Suprapubic skin (tissue), 4 donors: Measurements from ENCODE around the gene ERRFI1. TPM values are rescaled to one million over a fixed set of nuclear protein-coding genes. Genes with fewer than 3 reads are reported as not detected.
"Not testable (repeated sequence)": the region's sequence is repeated elsewhere in the genome, so short reads cannot be mapped to it uniquely, and the experiment has no call there.

ENCODE experiments used
- DNase-seq, 2 donors: peaks; one replicate each; pipeline ENCODE4 v3.0.0-alpha.2; 2019; ENCODE audit warnings: low spot score in 2 of 2
- H3K27ac ChIP-seq: fragments of 200-600 bp; sonication (generic); one replicate; pipeline ENCODE4 v1.5.1; 2019
- H3K27me3 ChIP-seq: fragments of 200-600 bp; sonication (generic); one replicate; pipeline ENCODE4 v1.5.1; 2019
- H3K36me3 ChIP-seq: fragments of 200-600 bp; sonication (generic); one replicate; pipeline ENCODE4 v1.5.1; 2019
- H3K4me1 ChIP-seq: fragments of 200-600 bp; sonication (generic); one replicate; pipeline ENCODE4 v1.5.1; 2019
- H3K4me3 ChIP-seq: fragments of 200-600 bp; sonication (generic); one replicate; pipeline ENCODE4 v1.5.1; 2019; ENCODE audit warnings: mild to moderate bottlenecking
- H3K9me3 ChIP-seq: fragments of 200-600 bp; sonication (generic); one replicate; pipeline ENCODE4 v1.5.1; 2019
- EP300 ChIP-seq: sonication (generic); formaldehyde crosslinking; IDR thresholded peaks from one replicate; pipeline ENCODE4 v1.6.1; 2017; ENCODE audit warnings: antibody characterized with exemption
- POLR2A ChIP-seq, 2 donors: fragments of 450-650 bp; IDR thresholded peaks; one replicate each; pipeline ENCODE4 v1.6.1; 2017; ENCODE audit warnings: antibody characterized with exemption in 2 of 2, mild to moderate bottlenecking in 2 of 2, moderate library complexity in 2 of 2
- POLR2AphosphoS5 ChIP-seq, 3 donors: sonication (generic); formaldehyde crosslinking; IDR thresholded peaks; one replicate each; pipeline ENCODE4 v1.6.1; 2017; ENCODE audit warnings: antibody characterized with exemption in 3 of 3
- WGBS: methylation state at CpG from one replicate; pipeline ENCODE4 v1.1.5; 2018; 5-methylcytosine and 5-hydroxymethylcytosine counted together
- total RNA-seq, 4 donors: library from RNA; depleted of rRNA; stranded (reverse); fragments of >200 nt; gene quantifications; one replicate each; pipeline ENCODE4 v1.1.0, GENCODE V29; 2016
- TF ChIP-seq, protein P1 (sequence below), 2 donors: fragments of 200-600 bp in 1 of 2; fragments of 450-650 bp in 1 of 2; sonication (generic) in 1 of 2; IDR thresholded peaks; one replicate each; pipeline ENCODE4 v1.5.1; 2016 to 2019; ENCODE audit warnings: antibody characterized with exemption in 2 of 2, mild to moderate bottlenecking in 1 of 2, moderate library complexity in 1 of 2

ERRFI1 gene
- total RNA-seq, 4 donors from 2014 or later: 128 to 312 (median 262) TPM

DNA sequence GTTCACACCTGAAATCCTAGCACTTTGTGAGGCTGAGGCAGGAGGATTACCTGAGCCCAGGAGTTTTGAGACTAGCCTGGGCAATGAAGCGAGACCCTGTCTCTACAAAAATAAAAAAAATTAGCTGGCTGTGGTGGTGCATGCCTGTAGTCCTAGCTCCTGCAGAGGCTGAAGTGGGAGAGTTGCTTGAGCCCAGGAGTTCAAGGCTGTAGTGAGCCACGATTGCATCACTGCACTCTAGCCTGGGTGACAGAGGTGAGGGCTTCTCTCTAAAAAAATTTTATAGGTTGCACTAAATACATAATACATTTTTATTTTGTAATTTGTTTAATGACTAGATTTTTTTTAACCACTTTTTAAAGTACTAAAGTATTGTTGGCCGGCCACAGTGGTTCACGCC lies 58.5 kb downstream of the ERRFI1 start:
- no peak overlapping the region for H3K27ac ChIP-seq
- no peaks in the 10 kb centered on the region for H3K9me3 ChIP-seq
- H3K4me1 ChIP-seq: peaks cover 19% of the 10 kb centered on the region
- H3K36me3 ChIP-seq: peaks cover 92% of the 10 kb centered on the region
- no peak for TF ChIP-seq POLR2AphosphoS5 (IDR thresholded peaks at IDR 0.05)
- TF ChIP-seq, protein P1, sequence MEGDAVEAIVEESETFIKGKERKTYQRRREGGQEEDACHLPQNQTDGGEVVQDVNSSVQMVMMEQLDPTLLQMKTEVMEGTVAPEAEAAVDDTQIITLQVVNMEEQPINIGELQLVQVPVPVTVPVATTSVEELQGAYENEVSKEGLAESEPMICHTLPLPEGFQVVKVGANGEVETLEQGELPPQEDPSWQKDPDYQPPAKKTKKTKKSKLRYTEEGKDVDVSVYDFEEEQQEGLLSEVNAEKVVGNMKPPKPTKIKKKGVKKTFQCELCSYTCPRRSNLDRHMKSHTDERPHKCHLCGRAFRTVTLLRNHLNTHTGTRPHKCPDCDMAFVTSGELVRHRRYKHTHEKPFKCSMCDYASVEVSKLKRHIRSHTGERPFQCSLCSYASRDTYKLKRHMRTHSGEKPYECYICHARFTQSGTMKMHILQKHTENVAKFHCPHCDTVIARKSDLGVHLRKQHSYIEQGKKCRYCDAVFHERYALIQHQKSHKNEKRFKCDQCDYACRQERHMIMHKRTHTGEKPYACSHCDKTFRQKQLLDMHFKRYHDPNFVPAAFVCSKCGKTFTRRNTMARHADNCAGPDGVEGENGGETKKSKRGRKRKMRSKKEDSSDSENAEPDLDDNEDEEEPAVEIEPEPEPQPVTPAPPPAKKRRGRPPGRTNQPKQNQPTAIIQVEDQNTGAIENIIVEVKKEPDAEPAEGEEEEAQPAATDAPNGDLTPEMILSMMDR (IDR thresholded peaks at IDR 0.05): no peak
- no peaks in the 10 kb centered on the region for H3K27me3 ChIP-seq
- WGBS: 90% methylated on average over 4 of the region's 4 CpGs
- H3K4me3 ChIP-seq: no peak overlapping the region
- no peak for DNase-seq

DNA sequence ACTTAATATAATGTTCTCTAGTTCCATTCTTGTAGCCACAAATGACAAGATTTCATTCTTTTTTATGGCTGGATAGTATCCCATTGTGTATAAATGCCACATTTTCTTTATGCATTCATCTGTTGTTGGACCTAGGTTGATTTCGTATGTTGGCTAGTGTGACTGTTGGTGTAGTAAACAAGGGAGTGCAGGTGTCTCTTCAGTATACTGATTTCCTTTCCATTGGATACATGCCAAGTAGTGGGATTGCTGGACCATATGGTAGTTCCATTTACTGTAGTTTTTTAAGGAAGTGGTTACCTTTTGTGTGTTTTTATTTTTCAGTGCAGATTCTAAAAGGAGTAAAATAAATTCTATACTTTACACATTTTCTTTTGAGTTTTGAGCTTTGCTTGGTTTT lies 58.9 kb downstream of the ERRFI1 start:
- no peak for DNase-seq
- TF ChIP-seq, protein P1 (IDR thresholded peaks at IDR 0.05): no peak
- no peak for TF ChIP-seq POLR2AphosphoS5 (IDR thresholded peaks at IDR 0.05)
- TF ChIP-seq POLR2A (IDR thresholded peaks at IDR 0.05): no peak
- TF ChIP-seq EP300: no peak

DNA sequence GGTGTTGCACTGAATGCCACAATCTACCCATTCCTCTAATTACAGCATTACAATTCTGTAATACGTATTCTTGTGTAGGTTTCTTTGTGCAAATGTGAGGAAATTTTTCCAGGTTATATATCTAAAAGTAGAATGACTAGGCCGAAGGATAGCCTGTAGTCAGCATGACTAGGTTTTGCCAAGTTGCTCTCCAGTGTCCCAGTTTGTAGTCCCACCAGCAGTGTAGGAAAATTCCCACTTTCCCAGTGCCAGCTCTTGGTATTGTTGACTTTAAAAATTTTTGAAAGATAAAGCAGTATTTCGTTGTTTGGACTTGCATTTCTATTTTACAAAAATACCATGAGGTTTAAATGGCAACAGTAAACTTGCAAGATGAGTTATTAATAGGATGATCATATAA lies 61.6 kb downstream of the ERRFI1 start:
- 77% methylated on average over 3 of the region's 3 CpGs for WGBS
- no peak for DNase-seq
- TF ChIP-seq POLR2A (IDR thresholded peaks at IDR 0.05) (no peak), POLR2AphosphoS5 (IDR thresholded peaks at IDR 0.05) (no peak), EP300 (no peak)
- TF ChIP-seq, protein P1 (IDR thresholded peaks at IDR 0.05): no peak
- peaks cover 31% of the 10 kb centered on the region for H3K4me1 ChIP-seq
- no peak overlapping the region for H3K27ac ChIP-seq
- peaks cover 62% of the 10 kb centered on the region for H3K36me3 ChIP-seq
- H3K27me3 ChIP-seq: no peaks in the 10 kb centered on the region
- H3K9me3 ChIP-seq: no peaks in the 10 kb centered on the region
- no peak overlapping the region for H3K4me3 ChIP-seq

More for the DNA sequence above, 58.9 kb downstream of the ERRFI1 start:
- 51% methylated on average over 1 of the region's 1 CpG for WGBS
- H3K27ac ChIP-seq: no peak overlapping the region
- H3K36me3 ChIP-seq: peaks cover 89% of the 10 kb centered on the region
- H3K4me1 ChIP-seq: peaks cover 23% of the 10 kb centered on the region
- H3K9me3 ChIP-seq: no peaks in the 10 kb centered on the region
- H3K4me3 ChIP-seq: no peak overlapping the region
- H3K27me3 ChIP-seq: no peaks in the 10 kb centered on the region

DNA sequence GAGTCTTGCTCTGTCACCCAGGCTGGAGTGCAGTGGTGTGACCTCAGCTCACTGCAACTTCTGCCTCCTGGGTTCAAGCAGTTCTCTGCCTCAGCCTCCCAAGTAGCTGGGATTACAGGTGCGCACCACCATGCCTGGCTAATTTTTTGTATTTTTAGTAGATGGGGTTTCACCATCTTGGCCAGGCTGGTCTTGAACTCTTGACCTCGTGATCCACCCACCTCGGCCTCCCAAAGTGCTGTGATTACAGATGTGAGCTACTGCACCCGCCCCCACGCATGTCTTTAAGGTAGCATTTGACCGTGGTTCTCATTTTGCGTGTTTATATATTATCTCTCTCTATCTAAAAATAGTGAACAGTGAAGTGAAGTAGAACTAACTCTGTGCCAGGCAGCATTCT lies 62.3 kb downstream of the ERRFI1 start:
- not testable (repeated sequence) for H3K27ac ChIP-seq, H3K27me3 ChIP-seq, H3K4me3 ChIP-seq, H3K9me3 ChIP-seq, DNase-seq
- Histone ChIP-seq H3K36me3 (peaks cover 55% of the 10 kb centered on the region), H3K4me1 (peaks cover 31% of the 10 kb centered on the region)
- WGBS: 85% methylated on average over 7 of the region's 7 CpGs

DNA sequence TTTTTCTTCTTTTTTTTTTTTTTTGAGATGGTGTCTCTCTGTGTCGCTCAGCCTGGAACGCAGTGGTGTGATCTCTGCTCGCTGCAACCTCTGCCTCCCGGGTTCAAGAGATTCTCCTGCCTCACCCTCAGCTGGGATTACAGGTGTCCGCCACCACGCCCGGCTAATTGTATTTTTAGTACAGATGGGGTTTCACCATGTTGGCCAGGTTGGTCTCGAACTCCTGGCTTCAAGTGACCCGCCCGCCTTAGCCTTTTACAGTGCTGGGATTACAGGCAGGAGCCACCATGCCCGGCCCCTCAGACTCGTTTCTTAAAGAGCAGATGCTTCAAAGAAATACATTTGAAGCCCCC lies 62.8 kb downstream of the ERRFI1 start:
- H3K27me3 ChIP-seq, DNase-seq, H3K9me3 ChIP-seq, H3K4me3 ChIP-seq, H3K27ac ChIP-seq: not testable (repeated sequence)
- Histone ChIP-seq H3K4me1 (peaks cover 31% of the 10 kb centered on the region), H3K36me3 (peaks cover 51% of the 10 kb centered on the region)
- WGBS: 95% methylated on average over 12 of the region's 12 CpGs

DNA sequence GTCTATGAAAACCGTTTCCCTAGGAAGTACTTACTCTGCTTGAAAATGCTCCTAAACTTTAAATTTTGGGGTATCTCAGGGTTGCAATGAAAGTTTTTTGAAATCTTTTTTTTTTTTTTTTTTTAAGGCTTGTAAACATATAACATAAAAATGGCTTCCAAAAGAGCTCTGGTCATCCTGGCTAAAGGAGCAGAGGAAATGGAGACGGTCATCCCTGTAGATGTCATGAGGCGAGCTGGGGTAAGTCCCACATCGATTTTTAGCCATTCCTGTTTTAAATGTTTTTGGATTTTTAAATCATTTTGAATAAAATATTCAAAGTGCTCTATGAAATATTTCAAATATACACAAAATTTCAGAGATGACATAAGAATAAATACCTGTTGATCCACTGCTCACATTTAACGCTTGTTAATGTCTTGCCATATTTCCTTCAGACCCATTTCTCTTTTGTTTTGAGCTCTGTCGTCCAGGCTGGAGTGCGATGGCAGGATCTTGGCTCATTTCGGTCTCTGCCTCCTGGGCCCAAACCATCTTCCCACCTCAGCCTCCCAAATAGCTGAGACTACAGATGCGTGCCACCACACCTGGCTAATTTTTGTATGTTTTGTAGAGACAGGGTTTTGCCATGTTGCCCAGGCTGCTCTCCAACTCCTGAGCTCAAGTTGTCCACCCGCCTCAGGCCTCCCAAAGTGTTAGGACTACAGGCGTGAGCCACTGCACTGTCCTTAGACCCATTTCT lies 63.3 kb downstream of the ERRFI1 start:
- DNase-seq: no peak
- no peaks in the 10 kb centered on the region for H3K9me3 ChIP-seq
- 86% methylated on average over 11 of the region's 11 CpGs for WGBS
- peaks cover 31% of the 10 kb centered on the region for H3K4me1 ChIP-seq
- H3K4me3 ChIP-seq: peak overlapping the region; percentile 69
- TF ChIP-seq POLR2AphosphoS5 (IDR thresholded peaks at IDR 0.05) (no peak), POLR2A (IDR thresholded peaks at IDR 0.05) (no peak), EP300 (no peak)
- TF ChIP-seq, protein P1 (IDR thresholded peaks at IDR 0.05): no peak
- no peak overlapping the region for H3K27ac ChIP-seq
- no peaks in the 10 kb centered on the region for H3K27me3 ChIP-seq
- peaks cover 47% of the 10 kb centered on the region for H3K36me3 ChIP-seq
